ENCODE results near the gene ASPN.

The ASPN gene

GRCh38 chr9:92476962-92477361 lies 5.3 kb downstream of the ASPN start:
- no peak for DNase-seq (ENCODE audit: low read depth in 2 of 2)

- no peak for DNase-seq (ENCODE audit: low read depth in 2 of 2)
Observed at GRCh38 chr9:92474587-92474986, 7.7 kb downstream of the ASPN start.

- DNase-seq (ENCODE audit: low read depth in 2 of 2) = no peak
Observed at GRCh38 chr9:92468206-92468605, 14.1 kb downstream of the ASPN start.

DNA sequence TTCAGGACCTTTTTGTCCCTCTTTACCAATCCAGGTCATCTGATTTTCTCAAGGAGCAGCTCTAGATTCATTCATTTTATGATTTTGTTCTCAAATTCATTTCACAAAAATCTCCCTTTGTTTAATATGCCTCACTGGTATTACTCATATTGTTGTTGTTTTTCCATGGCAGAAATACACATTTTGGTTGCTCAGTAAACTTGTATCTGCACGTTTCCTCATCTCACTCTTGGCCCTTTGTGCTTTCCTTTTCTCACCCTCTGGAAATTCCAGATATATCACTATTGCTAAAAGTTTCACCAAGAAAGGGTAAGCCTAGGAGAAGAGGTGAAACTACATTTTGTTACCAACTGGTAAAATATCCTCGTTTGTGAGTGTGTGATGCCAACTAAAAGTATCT lies 14.8 kb downstream of the ASPN start:
- DNase-seq (ENCODE audit: low read depth in 2 of 2) = no peak

DNA sequence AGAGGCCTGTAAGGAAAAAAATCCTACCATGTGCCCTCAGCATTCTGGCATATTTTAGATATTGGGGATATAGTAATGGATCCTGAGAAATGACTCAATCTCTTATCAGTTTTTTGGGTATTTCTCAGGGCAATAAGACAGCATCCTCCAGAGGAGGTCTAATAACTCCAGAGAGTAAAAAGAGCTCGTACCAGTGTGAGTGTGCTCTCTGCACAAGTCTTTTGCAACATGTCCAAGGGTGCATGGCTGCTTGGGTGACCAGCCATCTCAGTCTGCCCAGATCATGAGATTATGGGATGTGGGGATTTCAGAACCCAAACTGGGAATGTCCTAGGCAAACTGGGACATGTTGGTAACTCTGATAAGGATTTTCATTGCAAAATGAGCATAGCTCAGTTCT lies 15.3 kb downstream of the ASPN start:
- no peak for DNase-seq (ENCODE audit: low read depth in 2 of 2)

DNA sequence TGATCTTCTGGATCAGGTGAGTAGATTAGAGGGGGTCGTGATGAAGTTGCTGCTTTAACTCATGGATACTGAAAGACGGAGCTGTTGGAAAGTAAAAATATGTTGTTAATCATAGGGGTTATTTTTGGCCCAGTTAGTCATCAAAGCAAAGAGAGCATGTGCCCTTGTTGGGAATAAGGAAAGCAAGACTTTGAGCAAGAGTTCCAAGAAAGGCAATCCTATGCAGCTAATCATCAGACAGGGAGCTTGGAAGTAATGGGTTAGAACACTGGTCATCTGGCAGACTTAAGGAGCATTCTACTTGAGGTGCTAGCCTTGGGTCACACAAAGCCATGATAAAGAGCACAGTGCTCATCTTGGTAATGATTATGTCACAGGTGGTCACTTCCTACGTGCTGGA lies 18.3 kb downstream of the ASPN start:
- no peak for DNase-seq (ENCODE audit: low read depth in 2 of 2)

DNA sequence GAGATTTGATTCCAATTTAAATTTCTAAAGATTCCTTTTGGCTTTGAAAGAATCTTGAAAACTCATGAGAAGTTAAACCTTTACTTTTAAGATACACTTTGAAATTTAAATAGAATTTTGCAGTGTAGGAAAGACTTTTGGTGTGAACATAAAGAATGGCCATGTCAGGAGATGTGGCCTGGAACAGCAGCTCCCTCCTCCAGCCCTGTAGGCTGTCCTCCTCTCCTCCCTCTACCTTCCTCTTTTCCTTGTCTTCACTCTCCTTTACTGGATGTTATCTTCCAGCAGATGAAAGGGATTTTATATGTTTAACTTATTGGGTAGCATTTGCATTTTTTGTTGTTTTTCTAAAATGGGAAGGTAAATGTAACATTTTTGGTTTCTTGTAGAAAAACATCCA lies 18.9 kb downstream of the ASPN start:
- DNase-seq (ENCODE audit: low read depth in 2 of 2) = no peak

GRCh38 chr9:92457576-92457975 lies 24.7 kb downstream of the ASPN start:
- DNase-seq (ENCODE audit: low read depth in 2 of 2) = no peak

GRCh38 chr9:92455217-92455616 lies 27.1 kb downstream of the ASPN start:
- DNase-seq (ENCODE audit: low read depth in 2 of 2) = no peak

DNA sequence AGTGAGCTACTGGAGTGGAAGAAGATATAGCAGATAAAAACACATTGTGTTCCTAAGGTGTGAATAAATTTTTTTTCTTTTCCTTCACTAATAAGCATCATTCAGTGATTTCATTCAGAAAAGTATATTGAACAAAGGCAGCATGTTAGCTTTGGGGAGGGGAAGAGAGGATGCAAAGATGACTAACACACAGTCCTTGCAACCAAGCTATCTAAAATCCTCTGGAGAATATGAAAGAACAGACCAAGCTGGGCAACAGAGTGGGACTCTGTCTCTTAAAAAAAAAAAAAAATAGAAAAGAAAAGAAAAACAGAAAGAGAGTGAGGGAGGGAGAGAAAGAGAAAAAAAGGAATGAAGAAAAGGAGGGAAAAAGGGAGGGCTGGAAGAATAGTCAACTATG lies 35.8 kb downstream of the ASPN start:
- no peak for DNase-seq (ENCODE audit: low read depth in 2 of 2)

DNA sequence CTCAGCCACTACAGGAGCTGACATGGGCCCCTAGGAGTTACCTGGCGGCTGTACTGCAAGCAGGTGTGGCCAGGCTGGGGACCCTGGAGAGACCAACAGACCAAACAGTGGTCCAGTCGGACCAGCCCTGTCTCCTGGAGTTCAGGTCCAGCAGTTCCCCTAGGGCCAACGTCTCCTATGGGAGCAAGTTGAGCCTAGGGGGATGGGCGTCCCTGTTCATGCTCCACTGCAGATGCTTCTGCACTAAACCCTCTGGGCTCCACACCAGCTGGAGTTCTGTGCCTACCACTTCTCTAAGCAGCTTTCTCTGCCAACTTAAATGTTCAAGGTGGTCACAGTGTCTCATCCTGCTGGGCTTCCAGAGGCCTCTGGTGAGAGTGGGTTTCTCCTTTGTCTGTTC lies 37.5 kb downstream of the ASPN start:
- no peak for DNase-seq (ENCODE audit: low read depth in 2 of 2)

DNA sequence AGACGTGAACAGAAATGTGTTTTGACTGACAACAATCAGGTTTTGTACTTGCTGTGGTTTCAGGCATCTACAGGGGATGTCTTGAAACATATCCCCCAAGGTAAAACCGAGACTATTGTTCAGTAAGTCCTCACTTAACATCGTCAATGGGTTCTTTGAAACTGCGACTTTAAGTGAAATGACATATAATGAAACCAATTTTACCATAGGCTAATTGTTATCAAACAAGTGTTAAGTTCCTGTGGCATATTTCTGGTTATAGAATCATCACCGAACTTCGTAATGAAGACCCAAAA lies 41.6 kb downstream of the ASPN start:
- no peak for DNase-seq (ENCODE audit: low read depth in 2 of 2)

- DNase-seq (ENCODE audit: low read depth in 2 of 2) = no peak
Observed at GRCh38 chr9:92439921-92440750, 42.2 kb downstream of the ASPN start.

DNA sequence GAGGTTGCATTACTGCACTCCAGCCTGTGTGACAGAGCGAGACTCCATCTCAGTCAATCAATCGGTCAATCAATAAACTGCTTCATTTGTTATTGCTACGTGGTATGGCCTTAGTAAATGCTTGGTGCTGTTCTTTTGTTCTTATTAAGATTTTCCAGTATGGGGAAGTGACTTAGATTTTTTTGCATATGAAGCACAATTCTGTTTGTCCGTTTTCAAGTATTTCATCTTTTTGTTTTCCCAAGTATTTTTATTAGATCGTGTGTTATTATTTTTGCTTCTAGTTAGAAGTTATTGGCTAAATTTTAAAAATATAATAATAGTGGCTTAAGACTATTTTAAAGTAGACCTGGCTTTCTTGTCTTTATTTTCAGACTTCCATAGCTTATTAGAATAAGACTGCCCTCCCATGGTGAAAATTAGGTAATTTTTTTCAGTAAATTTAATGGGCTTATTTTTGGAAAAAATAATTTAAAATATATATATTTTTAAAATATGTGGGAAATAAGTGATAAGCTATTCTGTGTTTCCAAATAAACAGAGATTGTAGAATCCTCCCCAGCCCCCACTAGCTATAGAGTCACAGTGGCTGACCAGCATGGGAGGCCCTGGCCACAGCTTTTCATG lies 43.3 kb downstream of the ASPN start:
- no peak for DNase-seq (ENCODE audit: low read depth in 2 of 2)

DNA sequence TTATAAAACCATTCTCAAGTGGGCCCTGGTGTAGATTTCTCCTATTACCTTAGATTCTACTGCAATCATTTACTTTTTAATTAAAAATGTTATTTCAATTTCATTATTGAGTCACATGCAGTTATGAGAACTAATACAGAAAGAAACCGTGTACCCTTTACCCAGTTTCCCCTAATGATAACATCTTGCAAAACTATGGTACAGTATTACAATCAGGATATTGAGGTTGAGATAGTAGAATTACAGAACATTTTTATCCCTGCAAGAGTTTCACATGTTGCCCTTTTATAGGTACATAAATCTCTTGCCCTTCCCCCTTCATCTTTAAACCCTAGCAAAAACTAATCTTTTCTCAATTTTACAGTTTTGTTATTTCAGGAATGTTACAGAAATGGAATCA lies 47.0 kb downstream of the ASPN start:
- DNase-seq (ENCODE audit: low read depth in 2 of 2) = no peak

DNA sequence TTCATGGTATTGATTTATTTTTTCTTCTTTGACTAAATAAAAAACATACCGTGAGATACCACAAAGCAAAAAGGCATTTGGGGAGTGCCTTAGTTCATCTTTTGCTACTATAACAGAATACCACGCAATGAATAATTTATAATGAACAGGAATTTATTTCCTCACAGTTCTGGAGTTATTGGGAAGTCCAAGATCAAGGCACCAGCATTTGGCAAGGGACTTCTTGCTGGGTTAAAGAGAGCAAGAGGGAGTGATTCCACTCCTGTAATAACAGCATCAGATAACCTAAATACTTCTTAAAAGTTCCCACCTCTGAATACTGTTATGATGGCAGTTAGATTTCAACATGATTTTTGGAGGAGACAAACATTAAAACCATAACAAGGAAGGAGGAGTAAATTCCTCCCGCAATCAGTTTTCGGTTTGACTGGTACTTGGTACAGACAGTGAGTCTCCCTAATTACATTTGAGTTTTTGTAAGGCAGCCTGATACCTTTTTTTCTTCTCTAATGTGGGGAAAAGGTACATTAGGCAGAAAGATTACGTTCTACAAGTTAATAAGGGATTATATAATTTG lies 49.2 kb downstream of the ASPN start:
- DNase-seq (ENCODE audit: low read depth in 2 of 2) = no peak

DNA sequence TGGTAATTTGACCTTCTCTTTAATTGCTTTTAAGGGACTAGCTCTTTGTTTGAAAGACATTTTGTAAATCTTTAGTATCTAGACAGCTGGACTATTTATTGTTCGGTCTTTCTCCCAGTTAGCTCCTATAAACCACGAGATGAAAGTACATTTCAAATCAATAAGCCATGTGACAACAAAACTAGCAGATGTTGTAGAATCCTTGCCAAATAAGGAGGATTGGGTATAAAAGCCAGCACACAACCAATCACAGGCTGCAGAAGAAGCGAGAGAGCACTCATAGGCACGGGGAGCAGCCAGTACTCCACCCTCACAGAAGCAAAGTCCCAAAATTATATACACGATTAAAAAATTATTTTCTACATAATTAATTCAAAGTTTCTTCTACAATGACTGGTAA lies 50.0 kb downstream of the ASPN start:
- DNase-seq (ENCODE audit: low read depth in 2 of 2) = no peak

GRCh38 chr9:92429836-92430235 lies 52.5 kb downstream of the ASPN start:
- no peak for DNase-seq (ENCODE audit: low read depth in 2 of 2)

DNA sequence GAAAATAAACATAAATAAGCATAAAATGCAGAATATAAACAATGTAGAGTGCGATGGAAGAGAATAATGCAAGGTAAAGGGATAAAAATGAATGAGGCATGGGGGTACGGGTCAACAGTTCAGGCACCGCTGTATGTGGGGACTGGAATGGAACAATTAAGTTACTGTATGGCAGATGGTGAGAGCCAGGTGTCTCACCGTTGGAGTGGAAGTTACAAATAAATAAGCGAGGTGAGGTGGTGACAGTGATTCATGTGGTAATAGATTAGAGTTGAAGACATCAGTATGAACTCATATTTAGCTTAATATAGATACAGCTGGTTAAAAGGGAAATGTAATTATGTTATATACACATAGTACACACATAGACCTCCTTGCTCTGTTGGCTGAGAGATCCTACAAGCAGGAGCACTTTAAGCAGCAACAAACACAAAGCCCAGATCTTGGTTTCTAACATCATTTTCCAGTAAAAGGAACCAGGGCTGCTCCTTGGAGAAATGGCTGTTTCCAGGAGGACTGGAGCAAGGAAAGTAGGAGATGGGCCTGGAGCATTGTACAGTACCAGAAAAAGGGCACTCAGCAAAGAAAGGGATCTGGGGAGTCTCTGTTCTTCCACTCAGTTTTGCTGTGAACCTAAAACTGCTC lies 55.7 kb downstream of the ASPN start:
- no peak for DNase-seq (ENCODE audit: low read depth in 2 of 2)

- DNase-seq (ENCODE audit: low read depth in 2 of 2) = no peak
Observed at GRCh38 chr9:92425474-92425873, 56.8 kb downstream of the ASPN start.

- no peak for DNase-seq (ENCODE audit: low read depth in 2 of 2)
Observed at GRCh38 chr9:92424340-92424739, 58.0 kb downstream of the ASPN start, which contains the start of gene OMD. TSS of gene OMD (minus strand) at chr9:92424471. CDS start at chr9:92417558, 6,913 bp downstream.

- no peak for DNase-seq (ENCODE audit: low read depth in 2 of 2)
Observed at GRCh38 chr9:92423612-92424011, 58.7 kb downstream of the ASPN start.

Measured in activated CD8-positive, alpha-beta memory T cell treated with anti-CD3 and anti-CD28 coated beads for 4 hours (primary cell).